ENCODE measurements around the gene EVA1A.

- TF ChIP-seq CTCF (conservative IDR thresholded peaks at IDR 0.05; ENCODE audit: low read depth in 2 of 2) (no peak), EZH2 (IDR thresholded peaks at IDR 0.05; ENCODE audit: low read depth, unreplicated experiment) (no peak), ZNF331 (CRISPR knock-in tag; IDR thresholded peaks at IDR 0.05; ENCODE audit: low read depth) (no peak), POLR2AphosphoS5 (IDR thresholded peaks at IDR 0.05; ENCODE audit: low read depth) (no peak), REST (IDR thresholded peaks at IDR 0.05; ENCODE audit: unreplicated experiment) (no peak), CREB1 (CRISPR knock-in tag; IDR thresholded peaks at IDR 0.05; ENCODE audit: low read depth) (no peak), EZH2phosphoT487 (IDR thresholded peaks at IDR 0.05; ENCODE audit: unreplicated experiment) (no peak), JUNB (IDR thresholded peaks at IDR 0.05; ENCODE audit: unreplicated experiment) (no peak), ZNF114 (CRISPR knock-in tag; IDR thresholded peaks at IDR 0.05) (no peak), ETS1 (IDR thresholded peaks at IDR 0.05) (no peak), STAT1 (IDR thresholded peaks at IDR 0.05; ENCODE audit: unreplicated experiment) (no peak), NANOG (IDR thresholded peaks at IDR 0.05; ENCODE audit: borderline replicate concordance) (no peak), ZNF462 (CRISPR knock-in tag; IDR thresholded peaks at IDR 0.05) (no peak)
These were observed 72.6 kb downstream of the EVA1A start for GRCh38 chr2:75488157-75488556.
